Erythroblast (primary cell): ENCODE data around the gene CCL14.
"Not testable (repeated sequence)": the region's sequence is repeated elsewhere in the genome, so short reads cannot be mapped to it uniquely, and the experiment has no call there.

ENCODE experiments used
- GATA1 ChIP-seq: IDR thresholded peaks from 2 replicates; pipeline ENCODE4 v1.6.1; 2011; ENCODE audit warnings: low read depth, mild to moderate bottlenecking, control low read depth, low read length, moderate library complexity
- POLR2A ChIP-seq: IDR thresholded peaks from 2 replicates; pipeline ENCODE4 v1.6.1; 2011; ENCODE audit warnings: mild to moderate bottlenecking, low read length

DNA sequence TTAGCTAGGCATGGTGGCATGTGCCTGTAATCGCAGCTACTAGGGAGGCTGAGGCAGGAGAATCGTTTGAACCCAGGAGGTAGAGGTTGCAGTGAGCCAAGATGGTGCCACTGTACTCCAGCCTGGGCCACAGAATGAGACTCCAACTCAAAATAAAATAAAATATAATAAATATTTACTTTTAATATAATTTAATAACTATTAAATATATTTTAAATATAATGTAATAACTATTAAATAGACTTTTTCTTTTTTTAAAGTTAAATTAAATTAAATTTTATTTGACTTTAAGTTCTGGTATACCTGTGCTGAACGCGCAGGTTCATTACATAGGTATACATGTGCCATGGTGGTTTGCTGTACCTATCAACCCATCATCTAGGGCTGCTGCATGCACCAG lies 29.4 kb upstream of the CCL14 start:
- not testable (repeated sequence) for TF ChIP-seq POLR2A, GATA1
